Stomach (tissue), 9 donors: ENCODE results near the gene PSKH1. TPM values are rescaled to one million over a fixed set of nuclear protein-coding genes. Genes with fewer than 3 reads are reported as not detected.

Source experiments
- DNase-seq, 2 donors: peaks; one replicate each; pipeline versions ENCODE4 v3.0.0 to v3.0.0-alpha.2; 2013 to 2019
- H3K27ac ChIP-seq, 5 donors: fragments of 200-600 bp in 4 of 5; sonication (generic) in 4 of 5; one replicate each; pipeline ENCODE4 v1.5.1; 2013 to 2019; ENCODE audit warnings: mild to moderate bottlenecking in 1 of 5, moderate library complexity in 1 of 5
- H3K27me3 ChIP-seq, 3 donors: fragments of 200-600 bp; sonication (generic); one replicate each; pipeline ENCODE4 v1.5.1; 2017 to 2019; ENCODE audit warnings: mixed run types in 1 of 3
- H3K36me3 ChIP-seq, 4 donors: fragments of 200-600 bp; sonication (generic); 1 replicate in 3 of 4; 2 replicates in 1 of 4; pipeline ENCODE4 v1.5.1; 2016 to 2019
- H3K4me1 ChIP-seq, 4 donors: fragments of 200-600 bp; sonication (generic); one replicate each; pipeline ENCODE4 v1.5.1; 2016 to 2019
- H3K4me3 ChIP-seq, 4 donors: fragments of 200-600 bp; sonication (generic) in 3 of 4; one replicate each; pipeline ENCODE4 v1.5.1; 2016 to 2019; ENCODE audit warnings: mild to moderate bottlenecking in 1 of 4
- H3K9me3 ChIP-seq, 4 donors: fragments of 200-600 bp; sonication (generic); one replicate each; pipeline ENCODE4 v1.5.1; 2016 to 2019
- EP300 ChIP-seq: sonication (generic); formaldehyde crosslinking; IDR thresholded peaks from one replicate; pipeline ENCODE4 v1.6.1; 2017; ENCODE audit warnings: antibody characterized with exemption
- POLR2A ChIP-seq, 4 donors: fragments of 450-650 bp; IDR thresholded peaks; one replicate each; pipeline ENCODE4 v1.6.1; 2016; ENCODE audit warnings: antibody characterized with exemption in 4 of 4, control low read depth in 2 of 4, mild to moderate bottlenecking in 1 of 4, moderate library complexity in 1 of 4
- POLR2AphosphoS5 ChIP-seq, 3 donors: sonication (generic); formaldehyde crosslinking; IDR thresholded peaks; one replicate each; pipeline ENCODE4 v1.6.1; 2016; ENCODE audit warnings: antibody characterized with exemption in 3 of 3
- WGBS, 5 donors: extraction: QIAGEN DNeasy Blood & Tissue Kit in 3 of 5; methylation state at CpG; one replicate each; pipeline versions ENCODE4 v1.1.5 to v1.1.7; 2013 to 2018; 5-methylcytosine and 5-hydroxymethylcytosine counted together
- intact Hi-C: fragments of 100-400 bp; cut with DNase I; formaldehyde crosslinking; loops from one replicate; pipeline ENCODE4 v1.15.1; 2023; ENCODE audit warnings: low total_unique reads
- polyA plus RNA-seq, 3 donors: library from polyadenylated mRNA; stranded (reverse); fragments of 200-250 nt; gene quantifications; one replicate each; pipeline ENCODE4 v1.2.3, GENCODE V29; 2013
- total RNA-seq, 5 donors: library from RNA; depleted of rRNA; stranded (reverse); fragments of >200 nt; gene quantifications; one replicate each; pipeline versions ENCODE4 v1.1.0 to v1.2.3, GENCODE V29; 2014 to 2016
- TF ChIP-seq, protein P1 (sequence below), 7 experiments: fragments of 450-650 bp in 4 of 7; fragments of 200-600 bp in 3 of 7; sonication (generic) in 3 of 7; IDR thresholded peaks; one replicate each; pipeline ENCODE4 v1.5.1; 2016 to 2019; ENCODE audit warnings: antibody characterized with exemption in 7 of 7, control low read depth in 2 of 7, mild to moderate bottlenecking in 1 of 7
- donor health status: healthy with polysubstance abuse.
- donor health status: Bipolar disorder and iron deficiency.
- donor health status: healthy.

The PSKH1 gene
- total and polyA plus RNA-seq, 8 donors, result 10.2 to 93.7 (median 22.4) TPM

DNA sequence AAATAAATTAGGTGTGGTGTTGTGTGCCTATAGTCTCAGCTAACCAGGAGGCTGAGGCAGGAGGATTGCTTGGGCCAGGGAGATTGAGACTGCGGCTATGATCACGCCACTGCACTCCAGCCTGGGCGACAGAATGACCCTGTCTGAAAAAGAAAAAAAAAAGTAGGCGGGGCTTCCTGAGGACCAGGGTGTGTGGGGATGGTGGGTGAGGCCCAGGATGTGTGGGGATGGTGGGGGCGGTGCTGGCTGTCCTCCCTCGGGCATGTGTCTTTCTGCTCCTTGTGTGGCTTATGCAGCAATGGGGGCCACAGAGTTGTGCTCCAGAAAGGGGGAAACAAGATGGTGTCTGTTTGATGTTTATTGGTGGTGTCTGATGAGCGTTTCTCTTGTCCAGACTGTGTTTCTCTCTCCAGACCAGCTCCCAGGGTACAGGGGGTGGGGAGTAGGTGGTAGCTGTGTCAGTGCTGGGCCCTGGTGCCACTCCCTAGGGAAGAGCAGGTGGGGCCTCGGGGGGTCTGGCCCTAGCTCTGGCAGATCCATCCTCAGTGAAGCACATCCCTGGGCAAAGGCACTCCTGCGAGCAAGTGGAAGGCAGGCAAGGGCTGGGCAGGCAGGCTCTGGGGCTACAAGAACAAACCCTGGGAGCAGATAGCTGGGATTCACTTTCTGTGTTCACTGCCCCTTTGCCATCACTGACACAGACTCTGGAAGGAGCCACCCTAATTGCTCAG is 48.6 kb downstream of the PSKH1 start:
- DNase-seq, result no peak
- H3K36me3 ChIP-seq, result peaks cover 21 to 61% (median 45%) of the 10 kb centered on the region in 4 donors

DNA sequence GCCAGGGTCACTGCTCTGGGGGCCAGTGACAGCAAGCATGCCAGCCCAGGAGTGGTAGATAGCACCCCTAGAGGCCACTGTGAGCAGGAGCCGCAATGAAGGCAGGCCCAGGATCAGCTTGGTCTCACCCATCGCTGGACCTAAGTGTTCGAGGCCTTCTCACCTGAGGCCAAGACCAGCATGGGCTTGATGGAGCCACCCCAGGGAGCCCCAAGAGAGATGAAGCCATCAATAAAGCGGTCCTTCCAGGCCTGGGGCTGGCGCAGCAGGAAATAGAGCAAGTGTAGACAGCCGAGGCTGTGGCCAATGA is 49.1 kb downstream of the PSKH1 start:
- DNase-seq, result peak in 1 of 2 donors; percentile 65
- TF ChIP-seq, protein P1, sequence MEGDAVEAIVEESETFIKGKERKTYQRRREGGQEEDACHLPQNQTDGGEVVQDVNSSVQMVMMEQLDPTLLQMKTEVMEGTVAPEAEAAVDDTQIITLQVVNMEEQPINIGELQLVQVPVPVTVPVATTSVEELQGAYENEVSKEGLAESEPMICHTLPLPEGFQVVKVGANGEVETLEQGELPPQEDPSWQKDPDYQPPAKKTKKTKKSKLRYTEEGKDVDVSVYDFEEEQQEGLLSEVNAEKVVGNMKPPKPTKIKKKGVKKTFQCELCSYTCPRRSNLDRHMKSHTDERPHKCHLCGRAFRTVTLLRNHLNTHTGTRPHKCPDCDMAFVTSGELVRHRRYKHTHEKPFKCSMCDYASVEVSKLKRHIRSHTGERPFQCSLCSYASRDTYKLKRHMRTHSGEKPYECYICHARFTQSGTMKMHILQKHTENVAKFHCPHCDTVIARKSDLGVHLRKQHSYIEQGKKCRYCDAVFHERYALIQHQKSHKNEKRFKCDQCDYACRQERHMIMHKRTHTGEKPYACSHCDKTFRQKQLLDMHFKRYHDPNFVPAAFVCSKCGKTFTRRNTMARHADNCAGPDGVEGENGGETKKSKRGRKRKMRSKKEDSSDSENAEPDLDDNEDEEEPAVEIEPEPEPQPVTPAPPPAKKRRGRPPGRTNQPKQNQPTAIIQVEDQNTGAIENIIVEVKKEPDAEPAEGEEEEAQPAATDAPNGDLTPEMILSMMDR (IDR thresholded peaks at IDR 0.05), result peak in 4 of 7 experiments; percentile 24 to 63 (median 40)
- TF ChIP-seq EP300, result no peak
- no peak for TF ChIP-seq POLR2A (IDR thresholded peaks at IDR 0.05)
- no peak for TF ChIP-seq POLR2AphosphoS5 (IDR thresholded peaks at IDR 0.05)
- H3K4me3 ChIP-seq, result no peak overlapping the region
- no peaks in the 10 kb centered on the region for H3K9me3 ChIP-seq
- no peaks in the 10 kb centered on the region for H3K27me3 ChIP-seq
- H3K4me1 ChIP-seq, result peaks cover 29 to 61% (median 56%) of the 10 kb centered on the region in 4 donors
- 69 to 82% (median 76%) methylated on average over 6 of the region's 6 CpGs for WGBS, 5 donors
- H3K27ac ChIP-seq, result peak overlapping the region in 3 of 5 donors; percentile 76 to 82 (median 76)
- intact Hi-C loops, result no loop called here
- H3K36me3 ChIP-seq, result peaks cover 26 to 66% (median 50%) of the 10 kb centered on the region in 4 donors

More for the DNA sequence above, 48.6 kb downstream of the PSKH1 start:
- no peak overlapping the region for H3K4me3 ChIP-seq
- intact Hi-C loops, result no loop called here
- no peaks in the 10 kb centered on the region for H3K9me3 ChIP-seq
- H3K27ac ChIP-seq, result peak overlapping the region in 3 of 5 donors; percentile 4 to 82 (median 76)
- TF ChIP-seq, protein P1 (IDR thresholded peaks at IDR 0.05), result no peak
- TF ChIP-seq EP300, result no peak
- TF ChIP-seq POLR2A (IDR thresholded peaks at IDR 0.05), result no peak
- no peak for TF ChIP-seq POLR2AphosphoS5 (IDR thresholded peaks at IDR 0.05)
- H3K27me3 ChIP-seq, result no peaks in the 10 kb centered on the region
- 82 to 86% (median 84%) methylated on average over 8 to 9 of the region's 9 CpGs for WGBS, 5 donors
- peaks cover 34 to 65% (median 60%) of the 10 kb centered on the region in 4 donors for H3K4me1 ChIP-seq

DNA sequence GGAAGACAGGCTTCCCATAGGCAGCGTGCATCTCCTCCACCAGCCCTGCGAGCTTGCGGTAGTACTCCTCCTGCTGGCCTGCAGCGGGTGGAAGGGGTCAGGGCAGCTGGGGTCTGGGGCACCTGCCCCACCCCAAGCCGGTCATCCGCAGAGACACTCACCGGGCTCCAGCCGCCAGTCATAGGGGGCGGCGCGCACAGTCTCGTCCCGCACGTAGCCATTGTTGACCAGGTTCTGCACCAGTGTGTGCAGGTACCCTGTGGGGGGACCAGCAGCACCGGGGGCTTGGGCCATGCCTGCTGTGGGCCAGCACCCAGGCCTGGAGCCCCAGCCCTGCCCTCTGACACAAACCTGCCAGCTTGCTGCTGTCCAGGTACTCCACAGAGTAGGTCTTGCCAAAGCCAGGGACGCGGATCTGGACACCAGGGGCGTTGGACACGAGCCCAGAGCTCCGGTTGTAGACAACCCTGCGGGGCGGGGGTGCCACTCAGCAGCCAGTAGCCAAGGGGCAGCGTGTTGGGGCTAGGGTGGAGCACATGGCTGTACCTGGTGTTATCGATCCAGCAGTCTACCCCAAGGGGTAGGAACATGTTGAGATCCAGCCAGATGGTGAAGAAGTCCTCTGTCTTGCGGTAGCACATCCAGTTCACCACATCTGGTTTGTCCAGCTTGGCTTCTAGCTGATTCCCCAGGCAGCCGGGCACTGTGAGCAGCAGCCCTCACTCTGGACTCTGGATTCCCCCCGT is 49.6 kb downstream of the PSKH1 start:
- intact Hi-C loops, result no loop called here
- no peaks in the 10 kb centered on the region for H3K27me3 ChIP-seq
- DNase-seq, result no peak
- H3K4me1 ChIP-seq, result peaks cover 25 to 56% (median 51%) of the 10 kb centered on the region in 4 donors
- peak overlapping the region in 4 of 5 donors; percentile 70 to 82 (median 76) for H3K27ac ChIP-seq
- no peak overlapping the region for H3K4me3 ChIP-seq
- H3K9me3 ChIP-seq, result no peaks in the 10 kb centered on the region
- H3K36me3 ChIP-seq, result peaks cover 31 to 71% (median 55%) of the 10 kb centered on the region in 4 donors
- 68 to 77% (median 73%) methylated on average over 17 to 27 of the region's 27 CpGs for WGBS, 5 donors
- TF ChIP-seq POLR2A (IDR thresholded peaks at IDR 0.05) (no peak), POLR2AphosphoS5 (IDR thresholded peaks at IDR 0.05) (no peak), EP300 (no peak)
- TF ChIP-seq, protein P1 (IDR thresholded peaks at IDR 0.05), result no peak

DNA sequence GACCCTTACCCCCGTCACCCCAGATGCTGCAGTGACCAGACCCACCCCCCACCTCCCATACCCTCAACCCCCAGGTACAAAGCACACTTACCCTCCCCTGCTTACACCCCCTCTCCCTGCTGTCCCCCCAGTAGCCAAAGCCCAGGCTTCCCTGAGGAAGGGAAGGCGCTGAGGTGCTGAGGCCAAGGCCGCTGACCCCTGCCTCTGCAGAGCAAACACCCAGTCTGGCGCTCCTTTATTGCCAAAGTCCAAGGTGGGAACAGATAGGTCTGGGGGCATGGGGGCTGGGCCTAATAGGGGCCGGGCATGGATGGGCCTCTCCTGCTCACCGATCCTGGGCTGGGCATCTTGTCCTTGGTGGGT is 50.2 kb downstream of the PSKH1 start:
- peaks cover 36 to 77% (median 61%) of the 10 kb centered on the region in 4 donors for H3K36me3 ChIP-seq
- no peaks in the 10 kb centered on the region for H3K27me3 ChIP-seq
- peaks cover 25 to 55% (median 50%) of the 10 kb centered on the region in 4 donors for H3K4me1 ChIP-seq
- no peak for DNase-seq
- TF ChIP-seq POLR2A (IDR thresholded peaks at IDR 0.05) (no peak), EP300 (no peak), POLR2AphosphoS5 (IDR thresholded peaks at IDR 0.05) (no peak)
- TF ChIP-seq, protein P1 (IDR thresholded peaks at IDR 0.05), result no peak
- no peaks in the 10 kb centered on the region for H3K9me3 ChIP-seq
- peak overlapping the region in 4 of 5 donors; percentile 70 to 82 (median 76) for H3K27ac ChIP-seq
- WGBS, 5 donors, result 62 to 86% (median 70%) methylated on average over 4 to 6 of the region's 6 CpGs
- intact Hi-C loops, result no loop called here
- no peak overlapping the region for H3K4me3 ChIP-seq
